ENCODE data around the gene UVRAG. TPM values are rescaled to one million over a fixed set of nuclear protein-coding genes. Genes with fewer than 3 reads are reported as not detected.
A peak's percentile ranks its signal among the peaks of the same experiment; 100 is the strongest.

The UVRAG gene
- total and polyA plus RNA-seq, 2 donors (not counting 1 experiment from before 2014, with no cell fraction given) = 37.7 to 94.1 TPM

GRCh38 chr11:75945446-75945845 lies 130.4 kb downstream of the UVRAG start:
- no CpG with 5 or more reads among the region's 1 CpG for WGBS (ENCODE audit: insufficient coverage)
- H3K9me3 Mint-ChIP-seq (ENCODE audit: insufficient read depth) = no peaks in the 10 kb centered on the region
- Histone ChIP-seq H3K9me3 (ENCODE audit: control extremely low read depth in 1 of 3, control insufficient read depth in 2 of 3, insufficient read depth in 1 of 3, low read length in 2 of 3) (no peaks in the 10 kb centered on the region), H3K36me3 (replicated peaks in 1 of 2; ENCODE audit: control extremely low read depth in 1 of 2, control insufficient read depth in 1 of 2, extremely low read depth in 1 of 2, insufficient read depth in 2 of 2, low read length in 1 of 2) (peaks cover 5 to 6% of the 10 kb centered on the region in 2 experiments), H2AFZ (ENCODE audit: insufficient read depth, low read depth, low read length, poor library complexity, severe bottlenecking) (no peak overlapping the region), H3K27me3 (replicated peaks in 1 of 4; ENCODE audit: control extremely low read depth in 1 of 4, control insufficient read depth in 3 of 4, insufficient read depth in 4 of 4, low read length in 3 of 4) (no peaks in the 10 kb centered on the region), H4K20me1 (ENCODE audit: control insufficient read depth, insufficient read depth, low read length, poor library complexity, severe bottlenecking) (peaks cover 75% of the 10 kb centered on the region), H3K4me3 (ENCODE audit: control extremely low read depth in 1 of 5, extremely low read depth in 1 of 5, insufficient read depth in 1 of 5, low read depth in 2 of 5, low read length in 4 of 5) (no peak overlapping the region), H3K9ac (ENCODE audit: low read length) (peak overlapping the region; percentile 26), H3K4me1 (ENCODE audit: control insufficient read depth in 2 of 2, insufficient read depth in 2 of 2, low read length in 2 of 2) (peaks cover 29 to 50% of the 10 kb centered on the region in 2 donors), H3K4me2 (replicated peaks; ENCODE audit: low read depth, low read length, poor library complexity, severe bottlenecking) (peak overlapping the region; percentile 34), H3K27ac (ENCODE audit: low read length in 2 of 2) (peak overlapping the region in 1 of 2 donors; percentile 71), H3K79me2 (ENCODE audit: control insufficient read depth, insufficient read depth, low read length) (peaks cover 93% of the 10 kb centered on the region)
- peaks cover 66% of the 10 kb centered on the region for H3K4me1 Mint-ChIP-seq
- H3K27ac Mint-ChIP-seq = peak overlapping the region; percentile 15
- ATAC-seq (ENCODE audit: low read depth) (no peak), DNase-seq (no peak)
- TF ChIP-seq EZH2 (IDR thresholded peaks at IDR 0.05; ENCODE audit: borderline replicate concordance, insufficient read depth, low read depth, low read length, poor library complexity, severe bottlenecking) (no peak), CTCF (IDR thresholded peaks at IDR 0.05) (no peak)
- intact Hi-C loops (cut with micrococcal nuclease) = no loop called here
- no peak overlapping the region for H3K4me3 Mint-ChIP-seq
- ChIA-PET CTCF (no interaction called here), POLR2A (no interaction called here)
- no peaks in the 10 kb centered on the region for H3K27me3 Mint-ChIP-seq

DNA sequence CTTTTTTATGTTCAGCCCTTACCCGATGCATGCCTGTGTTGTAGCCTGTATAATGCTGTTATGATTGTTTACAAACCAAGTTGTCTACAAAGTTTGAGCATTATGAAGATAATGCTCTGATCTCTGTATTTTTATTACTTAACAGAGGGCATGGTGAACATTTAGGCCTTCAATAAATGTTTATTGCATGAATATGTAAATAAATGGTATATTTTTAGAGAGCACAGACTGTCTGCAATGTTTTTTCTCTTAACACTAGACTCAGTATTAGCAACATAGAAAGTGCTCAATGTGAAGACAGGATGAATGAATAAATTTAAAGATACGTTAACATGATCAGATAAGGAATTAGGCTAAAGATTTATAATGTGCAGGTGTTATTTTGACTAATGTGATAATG lies 130.9 kb downstream of the UVRAG start:
- Histone ChIP-seq H3K27me3 (replicated peaks in 1 of 4; ENCODE audit: control extremely low read depth in 1 of 4, control insufficient read depth in 3 of 4, insufficient read depth in 4 of 4, low read length in 3 of 4) (no peaks in the 10 kb centered on the region), H3K27ac (ENCODE audit: low read length in 2 of 2) (peak overlapping the region in 1 of 2 donors; percentile 71), H3K9me3 (ENCODE audit: control extremely low read depth in 1 of 3, control insufficient read depth in 2 of 3, insufficient read depth in 1 of 3, low read length in 2 of 3) (no peaks in the 10 kb centered on the region), H3K36me3 (replicated peaks in 1 of 2; ENCODE audit: control extremely low read depth in 1 of 2, control insufficient read depth in 1 of 2, extremely low read depth in 1 of 2, insufficient read depth in 2 of 2, low read length in 1 of 2) (peaks cover 5 to 6% of the 10 kb centered on the region in 2 experiments), H3K9ac (ENCODE audit: low read length) (peak overlapping the region; percentile 26), H4K20me1 (ENCODE audit: control insufficient read depth, insufficient read depth, low read length, poor library complexity, severe bottlenecking) (peaks cover 79% of the 10 kb centered on the region), H3K4me2 (replicated peaks; ENCODE audit: low read depth, low read length, poor library complexity, severe bottlenecking) (peak overlapping the region; percentile 34), H3K4me1 (ENCODE audit: control insufficient read depth in 2 of 2, insufficient read depth in 2 of 2, low read length in 2 of 2) (peaks cover 27 to 45% of the 10 kb centered on the region in 2 donors), H3K4me3 (ENCODE audit: control extremely low read depth in 1 of 5, extremely low read depth in 1 of 5, insufficient read depth in 1 of 5, low read depth in 2 of 5, low read length in 4 of 5) (no peak overlapping the region), H3K79me2 (ENCODE audit: control insufficient read depth, insufficient read depth, low read length) (peaks cover 95% of the 10 kb centered on the region), H2AFZ (ENCODE audit: insufficient read depth, low read depth, low read length, poor library complexity, severe bottlenecking) (no peak overlapping the region)
- ChIA-PET CTCF (no interaction called here), POLR2A (no interaction called here)
- DNase-seq = no peak
- Mint-ChIP-seq H3K4me1 (peaks cover 64% of the 10 kb centered on the region), H3K27ac (peak overlapping the region; percentile 15), H3K9me3 (ENCODE audit: insufficient read depth) (no peaks in the 10 kb centered on the region), H3K4me3 (peak overlapping the region; percentile 1), H3K27me3 (no peaks in the 10 kb centered on the region)
- intact Hi-C loops (cut with micrococcal nuclease) = no loop called here
- no peak for TF ChIP-seq CTCF (IDR thresholded peaks at IDR 0.05)
- TF ChIP-seq EZH2 (IDR thresholded peaks at IDR 0.05; ENCODE audit: borderline replicate concordance, insufficient read depth, low read depth, low read length, poor library complexity, severe bottlenecking) = no peak
- no peak for ATAC-seq (ENCODE audit: low read depth)
- no CpG with 5 or more reads among the region's 2 CpGs for WGBS (ENCODE audit: insufficient coverage)
